ENCODE results near the gene PLEKHG4B. TPM values are rescaled to one million over a fixed set of nuclear protein-coding genes. Genes with fewer than 3 reads are reported as not detected.

The PLEKHG4B gene
- total and polyA plus RNA-seq, 2 of the 8 experiments (the other 6 are each of a cell fraction or from before 2014, with no cell fraction given): 31.1 to 43.6 TPM

GRCh38 chr5:191036-191948 is 99.3 kb downstream of the PLEKHG4B start, which contains the start of gene LRRC14B:
Gene LRRC14B, plus strand, starts transcription at chr5:191495. Its CDS starts 44 bp downstream, at chr5:191539.
- Histone ChIP-seq H3K9ac (replicated peaks in 1 of 4; ENCODE audit: extremely low read depth in 1 of 4, low read depth in 3 of 4, low read length in 3 of 4) (no peak within 1 kb of the TSS), H2BK20ac (ENCODE audit: low read length) (no peak within 1 kb of the TSS), H2BK120ac (replicated peaks; ENCODE audit: low read depth, low read length) (no peak within 1 kb of the TSS), H3K4me3 (ENCODE audit: extremely low read depth in 1 of 4, insufficient read depth in 2 of 4, low read depth in 3 of 4, low read length in 4 of 4) (no peak within 1 kb of the TSS), H2BK12ac (ENCODE audit: low read depth, low read length) (no peak within 1 kb of the TSS), H3K27ac (ENCODE audit: low read depth, low read length) (no peak within 1 kb of the TSS), H3K14ac (ENCODE audit: insufficient read length) (no peak within 1 kb of the TSS), H3K79me1 (ENCODE audit: low read depth, low read length) (no peaks in the 10 kb centered on the region; the same call in 1 of the 2 replicates), H3K4ac (replicated peaks; ENCODE audit: insufficient read length, low read depth, low read length) (no peak within 1 kb of the TSS), H3K79me2 (ENCODE audit: control insufficient read depth in 1 of 2, insufficient read depth in 2 of 2, low read length in 2 of 2) (no peaks in the 10 kb centered on the region), H2AK5ac (ENCODE audit: low read depth, low read length) (no peak within 1 kb of the TSS), H2BK5ac (ENCODE audit: low read depth, low read length) (no peak within 1 kb of the TSS), H3K4me2 (ENCODE audit: insufficient read depth in 1 of 2, low read depth in 2 of 2, low read length in 2 of 2) (no peak within 1 kb of the TSS), H4K8ac (ENCODE audit: extremely low read depth, insufficient read depth, low read length) (no peak within 1 kb of the TSS), H3K18ac (ENCODE audit: extremely low read depth, low read length) (no peak within 1 kb of the TSS), H3K4me1 (replicated peaks in 1 of 4; ENCODE audit: control insufficient read depth in 3 of 4, insufficient read depth in 4 of 4, low read length in 3 of 4) (peaks cover 0 to 12% (median 9%) of the 10 kb centered on the region in 4 experiments; a peak in 5 of 7 replicates), H4K20me1 (replicated peaks in 1 of 2; ENCODE audit: control insufficient read depth in 1 of 2, insufficient read depth in 2 of 2, low read length in 2 of 2) (peaks cover 3 to 12% of the 10 kb centered on the region in 2 experiments), H4K5ac (ENCODE audit: insufficient read length, low read depth, low read length) (no peak within 1 kb of the TSS), H3K9me3 (ENCODE audit: insufficient read depth in 2 of 2, low read depth in 1 of 2, low read length in 1 of 2) (no peaks in the 10 kb centered on the region), H3K27me3 (replicated peaks in 1 of 4; ENCODE audit: control insufficient read depth in 3 of 4, extremely low read depth in 1 of 4, insufficient read depth in 3 of 4, low read length in 3 of 4) (no peaks in the 10 kb centered on the region), H2AFZ (ENCODE audit: low read length) (no peak within 1 kb of the TSS), H4K91ac (replicated peaks; ENCODE audit: insufficient read length, low read length) (no peak within 1 kb of the TSS), H3K36me3 (ENCODE audit: control insufficient read depth in 2 of 4, insufficient read depth in 4 of 4, low read length in 3 of 4) (no peaks in the 10 kb centered on the region), H3K23me2 (ENCODE audit: low read depth, low read length) (no peaks in the 10 kb centered on the region), H3K23ac (ENCODE audit: insufficient read length) (no peak within 1 kb of the TSS), H3K56ac (replicated peaks; ENCODE audit: insufficient read length, low read depth, low read length) (no peak within 1 kb of the TSS), H2BK15ac (ENCODE audit: low read length) (no peak within 1 kb of the TSS)
- ChIA-PET CTCF (ENCODE audit: partially characterized antibody) (interaction anchor here (0.5 to 2.2 kb wide), 13 partner anchors 11 to 1427 kb away, joined by 3 to 7 read pairs (median 3); partner anchors contain the start of genes CCDC127 and SDHA), POLR2A (ENCODE audit: partially characterized antibody) (interaction anchor here (0.6 to 3.1 kb wide), 7 partner anchors 10 to 110 kb away, joined by 3 to 11 read pairs (median 3); partner anchors contain the start of genes CCDC127 and SDHA)
- WGBS, 2 experiments (ENCODE audit: extremely low coverage in 1 of 2, insufficient coverage in 1 of 2, insufficient read length in 1 of 2, insufficient replicate concordance in 2 of 2, low coverage in 1 of 2, low lambda C conversion rate in 2 of 2, missing lambda C conversion rate in 1 of 2): 87% methylated on average over 50 of the region's 56 CpGs; no CpG with 5 or more reads in 1 of the 2 experiments
- no peak for DNase-seq (ENCODE audit: low read depth in 1 of 2, low spot score in 2 of 2)
- TF ChIP-seq JUN (IDR thresholded peaks at IDR 0.05; ENCODE audit: low read depth, low read length): no peak
- TF ChIP-seq SP1 (IDR thresholded peaks at IDR 0.05; ENCODE audit: low read depth, low read length): no peak
- no peak for TF ChIP-seq TCF12 (IDR thresholded peaks at IDR 0.05; ENCODE audit: low read depth, low read length)
- TF ChIP-seq, protein P1, sequence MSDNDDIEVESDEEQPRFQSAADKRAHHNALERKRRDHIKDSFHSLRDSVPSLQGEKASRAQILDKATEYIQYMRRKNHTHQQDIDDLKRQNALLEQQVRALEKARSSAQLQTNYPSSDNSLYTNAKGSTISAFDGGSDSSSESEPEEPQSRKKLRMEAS (IDR thresholded peaks at IDR 0.05): no peak
- FAIRE-seq: no peak
